Stomach (tissue), 4 donors: ENCODE measurements around the gene CAPS.

Experiments
- CTCF ChIP-seq, 7 experiments: fragments of 450-650 bp in 4 of 7; fragments of 200-600 bp in 3 of 7; sonication (generic) in 3 of 7; IDR thresholded peaks; one replicate each; pipeline ENCODE4 v1.5.1; 2016 to 2019; ENCODE audit warnings: antibody characterized with exemption in 7 of 7, control low read depth in 2 of 7, mild to moderate bottlenecking in 1 of 7
- EP300 ChIP-seq: sonication (generic); formaldehyde crosslinking; IDR thresholded peaks from one replicate; pipeline ENCODE4 v1.6.1; 2017; ENCODE audit warnings: antibody characterized with exemption
- POLR2A ChIP-seq, 4 donors: fragments of 450-650 bp; IDR thresholded peaks; one replicate each; pipeline ENCODE4 v1.6.1; 2016; ENCODE audit warnings: antibody characterized with exemption in 4 of 4, control low read depth in 2 of 4, mild to moderate bottlenecking in 1 of 4, moderate library complexity in 1 of 4
- POLR2AphosphoS5 ChIP-seq, 3 donors: sonication (generic); formaldehyde crosslinking; IDR thresholded peaks; one replicate each; pipeline ENCODE4 v1.6.1; 2016; ENCODE audit warnings: antibody characterized with exemption in 3 of 3

- no peak for TF ChIP-seq POLR2A (IDR thresholded peaks at IDR 0.05)
- no peak for TF ChIP-seq CTCF (IDR thresholded peaks at IDR 0.05)
- no peak for TF ChIP-seq POLR2AphosphoS5 (IDR thresholded peaks at IDR 0.05)
- no peak for TF ChIP-seq EP300
These were observed 43.1 kb downstream of the CAPS start for GRCh38 chr19:5957170-5957569.
